ENCODE data around the gene ZFAND3. TPM values are rescaled to one million over a fixed set of nuclear protein-coding genes. Genes with fewer than 3 reads are reported as not detected.

ZFAND3 gene
- total RNA-seq, 1 experiment from 2014 or later = 47.2 TPM

GRCh38 chr6:38088829-38089228 lies 269.3 kb downstream of the ZFAND3 start:
- Histone ChIP-seq H3K4me2 (ENCODE audit: low read length) (no peak overlapping the region), H4K20me1 (ENCODE audit: insufficient read depth) (no peaks in the 10 kb centered on the region), H3K27ac (ENCODE audit: low read depth, low read length) (no peak overlapping the region), H3K27me3 (ENCODE audit: insufficient read depth, low read length) (no peaks in the 10 kb centered on the region), H3K4me1 (ENCODE audit: control insufficient read depth in 1 of 2, insufficient read depth in 2 of 2, low read length in 2 of 2) (no peaks in the 10 kb centered on the region), H3K9ac (ENCODE audit: low read length) (no peak overlapping the region), H3K9me2 (ENCODE audit: insufficient read depth) (no peaks in the 10 kb centered on the region), H2AFZ (ENCODE audit: low read depth, low read length, poor library complexity, severe bottlenecking) (no peak overlapping the region), H3K36me3 (ENCODE audit: control insufficient read depth in 1 of 2, insufficient read depth in 2 of 2, low read length in 2 of 2) (no peaks in the 10 kb centered on the region), H3K79me2 (ENCODE audit: insufficient read depth, low read length) (no peaks in the 10 kb centered on the region), H3K9me3 (ENCODE audit: control insufficient read depth in 1 of 2, insufficient read depth in 1 of 2, low read depth in 1 of 2, low read length in 2 of 2) (no peaks in the 10 kb centered on the region), H3K4me3 (replicated peaks in 1 of 2; ENCODE audit: low read depth in 1 of 2, low read length in 2 of 2) (no peak overlapping the region)
- RAD21 ChIA-PET (ENCODE audit: low non-redundant PET in 1 of 2, low total read pairs in 2 of 2, uncharacterized antibody in 2 of 2, unreplicated experiment in 2 of 2) = no interaction called here
- POLR2A ChIA-PET = no interaction called here
- no TSS peak for BruUV-seq (replicated peaks)
- ATAC-seq = no peak
- TF ChIP-seq FOSL1 (IDR thresholded peaks at IDR 0.05; ENCODE audit: low read depth) = no peak
- no peak for TF ChIP-seq EZH2 (IDR thresholded peaks at IDR 0.05)
- no peak for TF ChIP-seq EZH2phosphoT487 (IDR thresholded peaks at IDR 0.05; ENCODE audit: borderline replicate concordance)
- TF ChIP-seq ZBTB33 (IDR thresholded peaks at IDR 0.05; ENCODE audit: extremely low read depth, insufficient replicate concordance, low read length) = no peak
- TF ChIP-seq ATF3 (IDR thresholded peaks at IDR 0.05) = no peak
- TF ChIP-seq SRF (IDR thresholded peaks at IDR 0.05; ENCODE audit: low read depth) = no peak
- TF ChIP-seq MAX (IDR thresholded peaks at IDR 0.05) = no peak
- TF ChIP-seq SIN3A (IDR thresholded peaks at IDR 0.05; ENCODE audit: low read depth) = no peak
- no peak for TF ChIP-seq JUND (IDR thresholded peaks at IDR 0.05)
- TF ChIP-seq YY1 (IDR thresholded peaks at IDR 0.05; ENCODE audit: extremely low read depth, insufficient replicate concordance, low read depth, low read length) = no peak
- no peak for TF ChIP-seq EGR1 (IDR thresholded peaks at IDR 0.05; ENCODE audit: low read depth)
- no peak for TF ChIP-seq REST (IDR thresholded peaks at IDR 0.05; ENCODE audit: low read depth)
- no peak for TF ChIP-seq CBX3 (IDR thresholded peaks at IDR 0.05; ENCODE audit: low read depth)
- TF ChIP-seq TCF7L2 (IDR thresholded peaks at IDR 0.05; ENCODE audit: borderline replicate concordance, extremely low read depth, insufficient read depth, insufficient read length) = no peak
- no peak for TF ChIP-seq ZFX (IDR thresholded peaks at IDR 0.05)
- TF ChIP-seq POLR2AphosphoS5 (IDR thresholded peaks at IDR 0.05; ENCODE audit: low read depth, low read length) = no peak
- TF ChIP-seq RAD21 (IDR thresholded peaks at IDR 0.05; ENCODE audit: low read depth) = no peak
- no peak for TF ChIP-seq POLR2A (IDR thresholded peaks at IDR 0.05; ENCODE audit: borderline replicate concordance, extremely low read depth, insufficient read depth, insufficient read length)
- no peak for TF ChIP-seq ELF1 (IDR thresholded peaks at IDR 0.05; ENCODE audit: borderline replicate concordance, low read depth)
- no peak for DNase-seq (ENCODE audit: low read depth, low spot score)
- CTCF ChIA-PET = no interaction called here
- intact Hi-C loops (cut with micrococcal nuclease) = no loop called here
